AG04450 (cell line): ENCODE results near the gene FNDC3B. TPM values are rescaled to one million over a fixed set of nuclear protein-coding genes. Genes with fewer than 3 reads are reported as not detected.

Experiments
- CTCF ChIA-PET: fragments of 300-600, 350-600 bp; formaldehyde crosslinking; extraction: SDS; loops from one replicate; lab custom pipeline; 2022; ENCODE audit warnings: antibody characterized with exemption, inconsistent platforms; lab: Charles Lee
- POLR2A ChIA-PET: fragments of 350-600 bp; formaldehyde crosslinking; extraction: SDS; loops from one replicate; lab custom pipeline; 2021; ENCODE audit warnings: antibody characterized with exemption, inconsistent platforms; lab: Yijun Ruan, JAX
- DNase-seq: peaks from one replicate; pipeline ENCODE4 v3.0.0-alpha.2; 2011; ENCODE audit warnings: low read depth, low spot score
- H3K27ac ChIP-seq: one replicate; pipeline ENCODE4 v1.5.1; 2012; ENCODE audit warnings: low read depth, low read length, control low read depth
- H3K27me3 ChIP-seq: one replicate; pipeline ENCODE4 v1.6.0; 2012; ENCODE audit warnings: low read length; ENCODE audit not compliant: control insufficient read depth, insufficient read depth
- H3K4me3 ChIP-seq: 2 replicates; pipeline ENCODE4 v1.5.1; 2011; ENCODE audit warnings: mild to moderate bottlenecking, low read depth, low read length, control low read depth
- H3K9me3 ChIP-seq: 2 replicates; pipeline ENCODE4 v1.5.1; 2012; ENCODE audit warnings: low read length; ENCODE audit not compliant: control insufficient read depth, insufficient read depth
- CTCF ChIP-seq: IDR thresholded peaks from 2 replicates; pipeline ENCODE4 v1.5.1; 2011; ENCODE audit warnings: low read depth, low read length, control low read depth, inconsistent platforms
- polyA plus RNA-seq: library from polyadenylated mRNA; depleted of rRNA; stranded (reverse); fragments of >200 nt; gene quantifications from 2 replicates; pipeline ENCODE4 v1.2.3, GENCODE V29; 2011

FNDC3B gene
- polyA plus RNA-seq, 1 experiment: 39.5 TPM

GRCh38 chr3:172347895-172348679 is 308.7 kb downstream of the FNDC3B start:
- ChIA-PET CTCF (interaction anchor here (0.8 to 2.5 kb wide), 3 partner anchors 16 to 325 kb away, joined by 3 to 11 read pairs (median 4); no protein-coding TSS in a partner anchor), POLR2A (interaction anchor here (0.6 kb wide), 1 partner anchor 276 kb away, joined by 8 read pairs; no protein-coding TSS in a partner anchor)
- Histone ChIP-seq H3K9me3 (no peaks in the 10 kb centered on the region), H3K27me3 (no peaks in the 10 kb centered on the region), H3K4me3 (no peak overlapping the region), H3K27ac (no peak overlapping the region)
- no peak for TF ChIP-seq CTCF
- DNase-seq: no peak

- Histone ChIP-seq H3K9me3 (no peaks in the 10 kb centered on the region), H3K27ac (no peak overlapping the region), H3K4me3 (no peak overlapping the region), H3K27me3 (no peaks in the 10 kb centered on the region)
- CTCF ChIA-PET: interaction anchor here (3.6 kb wide), 1 partner anchor 10 kb away, joined by 11 read pairs; no protein-coding TSS in a partner anchor
- POLR2A ChIA-PET: no interaction called here
- TF ChIP-seq CTCF: no peak
- no peak for DNase-seq
Measured at GRCh38 chr3:172351895-172352466, 312.6 kb downstream of the FNDC3B start.

- TF ChIP-seq CTCF: no peak
- CTCF ChIA-PET: interaction anchor here (1.2 to 3.6 kb wide), 2 partner anchors 11 to 21 kb away, joined by 4 to 11 read pairs; no protein-coding TSS in a partner anchor
- no peak for DNase-seq
- no peak overlapping the region for H3K27ac ChIP-seq
- H3K27me3 ChIP-seq: no peaks in the 10 kb centered on the region
- no peaks in the 10 kb centered on the region for H3K9me3 ChIP-seq
- no peak overlapping the region for H3K4me3 ChIP-seq
- POLR2A ChIA-PET: no interaction called here
Measured at GRCh38 chr3:172352786-172353185, 313.4 kb downstream of the FNDC3B start.

- no peak overlapping the region for H3K4me3 ChIP-seq
- TF ChIP-seq CTCF: no peak
- no peak for DNase-seq
- H3K27ac ChIP-seq: no peak overlapping the region
- H3K9me3 ChIP-seq: no peaks in the 10 kb centered on the region
- CTCF ChIA-PET: interaction anchor here (1.0 to 3.6 kb wide), 6 partner anchors 13 to 318 kb away, joined by 3 to 11 read pairs (median 6); no protein-coding TSS in a partner anchor
- no peaks in the 10 kb centered on the region for H3K27me3 ChIP-seq
- POLR2A ChIA-PET: no interaction called here
Measured at GRCh38 chr3:172354931-172355499, 315.6 kb downstream of the FNDC3B start.
